Stimulated activated CD8-positive, alpha-beta memory T cell treated with anti-CD3 and anti-CD28 coated beads, Interleukin-2, amount 100 ng/mL, for 48 hours (primary cell): Measurements from ENCODE around the gene RAD17.
"Not testable (repeated sequence)": the region's sequence is repeated elsewhere in the genome, so short reads cannot be mapped to it uniquely, and the experiment has no call there.

ENCODE experiments used
- DNase-seq, 2 donors: peaks; one replicate each; pipeline ENCODE4 v3.0.0-alpha.2; 2020; ENCODE audit warnings: low read depth in 2 of 2

The RAD17 gene, protein sequence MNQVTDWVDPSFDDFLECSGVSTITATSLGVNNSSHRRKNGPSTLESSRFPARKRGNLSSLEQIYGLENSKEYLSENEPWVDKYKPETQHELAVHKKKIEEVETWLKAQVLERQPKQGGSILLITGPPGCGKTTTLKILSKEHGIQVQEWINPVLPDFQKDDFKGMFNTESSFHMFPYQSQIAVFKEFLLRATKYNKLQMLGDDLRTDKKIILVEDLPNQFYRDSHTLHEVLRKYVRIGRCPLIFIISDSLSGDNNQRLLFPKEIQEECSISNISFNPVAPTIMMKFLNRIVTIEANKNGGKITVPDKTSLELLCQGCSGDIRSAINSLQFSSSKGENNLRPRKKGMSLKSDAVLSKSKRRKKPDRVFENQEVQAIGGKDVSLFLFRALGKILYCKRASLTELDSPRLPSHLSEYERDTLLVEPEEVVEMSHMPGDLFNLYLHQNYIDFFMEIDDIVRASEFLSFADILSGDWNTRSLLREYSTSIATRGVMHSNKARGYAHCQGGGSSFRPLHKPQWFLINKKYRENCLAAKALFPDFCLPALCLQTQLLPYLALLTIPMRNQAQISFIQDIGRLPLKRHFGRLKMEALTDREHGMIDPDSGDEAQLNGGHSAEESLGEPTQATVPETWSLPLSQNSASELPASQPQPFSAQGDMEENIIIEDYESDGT

GRCh38 chr5:69369340-69370121 is at the start of gene RAD17, which contains the start of the genes AK6 and TAF9:
TSS of gene RAD17 (plus strand) at chr5:69369818. CDS start at chr5:69372209, 2,391 bp downstream.
TSS of gene AK6 (minus strand) at chr5:69369520. CDS start at chr5:69369490, 30 bp downstream.
TSS of gene TAF9 (minus strand) at chr5:69369520. CDS start at chr5:69365737, 3,783 bp downstream.
- DNase-seq: peak; percentile 85 to 89

- DNase-seq: no peak
Measured at GRCh38 chr5:69326365-69326764, 43.3 kb upstream of the RAD17 start.

GRCh38 chr5:69329905-69330489 is 39.6 kb upstream of the RAD17 start:
- DNase-seq: no peak

DNA sequence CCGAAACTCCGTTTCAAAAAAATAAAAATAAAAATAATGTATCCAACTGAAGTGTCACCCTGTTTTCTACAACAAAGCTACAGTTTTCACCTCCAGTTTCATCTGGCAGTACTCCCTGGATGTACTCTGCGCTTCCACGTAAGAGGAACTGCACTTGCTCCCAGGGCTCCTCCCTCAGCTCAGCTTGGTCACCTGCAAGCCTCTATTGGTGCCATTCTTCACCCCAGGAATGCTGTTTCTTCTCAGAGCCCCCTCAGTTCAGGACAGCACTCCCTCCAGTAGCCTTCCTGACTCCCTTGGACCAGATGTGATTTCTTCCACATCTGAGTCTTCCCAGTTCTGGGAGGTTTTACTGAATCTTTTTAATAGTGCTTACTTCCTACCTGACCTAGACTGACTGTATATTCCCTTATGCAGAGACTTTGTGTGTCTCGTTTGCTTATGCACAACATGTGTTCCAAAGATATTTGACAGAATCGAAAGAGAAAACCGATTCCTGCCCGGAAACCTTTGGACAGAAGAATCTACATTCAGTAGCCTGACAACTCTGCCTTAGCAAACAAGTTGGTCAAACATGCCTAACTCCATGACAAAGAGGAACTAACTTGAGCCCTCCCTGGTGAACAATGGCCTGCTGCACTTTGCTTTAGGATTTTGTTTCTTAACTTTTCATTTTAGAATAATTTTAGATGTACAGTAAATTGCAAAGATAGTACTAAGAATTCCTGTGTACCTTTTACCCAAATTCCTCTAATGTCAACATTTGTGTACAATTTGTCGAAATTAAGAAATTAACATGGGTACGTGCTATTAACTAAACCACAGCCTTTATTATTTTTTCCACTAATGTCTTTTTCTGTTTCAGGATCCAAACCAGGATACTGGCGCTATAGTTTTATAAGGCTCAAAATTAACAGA is 37.8 kb upstream of the RAD17 start:
- no peak for DNase-seq

- not testable (repeated sequence) for DNase-seq
Measured at GRCh38 chr5:69333668-69334315, 35.8 kb upstream of the RAD17 start.

DNA sequence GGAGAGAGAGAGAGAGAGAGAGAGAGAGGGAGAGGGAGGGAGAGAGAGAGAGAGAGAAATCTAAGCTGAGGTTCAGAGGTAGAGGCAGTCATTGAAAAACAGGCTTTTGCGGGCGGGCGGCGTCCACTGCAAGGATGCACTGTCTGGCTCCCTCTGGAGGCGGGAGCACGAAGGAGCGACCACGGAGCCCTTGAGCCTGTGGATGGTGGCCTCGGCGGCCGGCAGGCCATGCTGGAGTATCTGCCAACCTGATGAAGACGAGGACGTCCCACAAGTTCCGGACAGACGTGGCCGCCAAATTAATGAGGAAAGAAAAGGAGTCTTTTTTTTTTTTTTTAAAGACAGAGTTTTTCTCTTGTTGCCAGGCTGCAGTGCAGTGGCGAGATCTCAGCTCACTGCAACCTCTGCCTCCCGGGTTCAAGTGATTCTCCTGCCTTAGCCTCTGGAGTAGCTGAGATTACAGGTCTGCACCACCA is 34.8 kb upstream of the RAD17 start:
- peak; percentile 60 to 69 for DNase-seq

- DNase-seq: no peak
Measured at GRCh38 chr5:69335341-69335935, 34.2 kb upstream of the RAD17 start.

GRCh38 chr5:69341520-69342161 is 28.0 kb upstream of the RAD17 start:
- no peak for DNase-seq

DNA sequence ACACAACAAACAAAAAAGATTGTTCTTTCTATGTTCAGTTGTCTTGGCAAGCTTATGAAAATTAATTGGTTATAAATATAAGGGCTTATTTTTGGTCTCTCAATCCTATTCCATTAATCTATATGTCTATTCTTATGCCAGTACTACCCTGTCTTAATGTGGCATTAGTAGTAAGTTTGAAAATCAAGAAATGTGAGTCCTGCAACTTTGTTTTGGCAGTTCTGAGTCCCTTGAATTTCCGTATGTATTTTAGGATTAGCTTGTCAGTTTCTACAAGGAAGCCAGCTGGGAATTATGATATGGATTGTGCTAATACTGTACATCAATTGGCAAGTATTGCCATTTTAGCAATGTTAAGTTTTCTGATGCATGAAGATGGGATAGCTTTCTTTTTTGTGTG is 26.5 kb upstream of the RAD17 start:
- no peak for DNase-seq

GRCh38 chr5:69350664-69351063 is 19.0 kb upstream of the RAD17 start:
- no peak for DNase-seq

DNA sequence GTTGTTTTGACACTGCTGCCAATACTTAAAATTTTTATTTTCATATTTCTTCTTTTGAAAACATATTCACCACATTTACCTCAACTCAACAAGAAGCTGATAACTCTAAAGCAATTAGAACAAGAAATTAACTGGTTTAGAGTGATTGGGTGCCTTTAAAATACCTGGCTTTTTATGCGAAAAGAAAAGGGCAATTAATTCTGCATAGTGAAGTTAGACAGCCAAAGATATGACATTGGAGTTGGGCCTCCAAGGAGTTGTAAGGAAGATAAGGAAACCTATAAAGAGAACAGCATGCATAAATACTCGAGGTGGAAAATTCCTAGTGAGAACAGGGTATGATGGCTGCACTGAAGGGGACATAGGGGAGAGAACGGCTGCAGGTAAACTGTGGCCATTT is 9.9 kb upstream of the RAD17 start:
- DNase-seq: no peak

GRCh38 chr5:69360442-69360841 is 9.2 kb upstream of the RAD17 start:
- no peak for DNase-seq

GRCh38 chr5:69364414-69364813 is 5.2 kb upstream of the RAD17 start:
- no peak for DNase-seq

- DNase-seq: no peak
Measured at GRCh38 chr5:69364850-69365249, 4.8 kb upstream of the RAD17 start.

DNA sequence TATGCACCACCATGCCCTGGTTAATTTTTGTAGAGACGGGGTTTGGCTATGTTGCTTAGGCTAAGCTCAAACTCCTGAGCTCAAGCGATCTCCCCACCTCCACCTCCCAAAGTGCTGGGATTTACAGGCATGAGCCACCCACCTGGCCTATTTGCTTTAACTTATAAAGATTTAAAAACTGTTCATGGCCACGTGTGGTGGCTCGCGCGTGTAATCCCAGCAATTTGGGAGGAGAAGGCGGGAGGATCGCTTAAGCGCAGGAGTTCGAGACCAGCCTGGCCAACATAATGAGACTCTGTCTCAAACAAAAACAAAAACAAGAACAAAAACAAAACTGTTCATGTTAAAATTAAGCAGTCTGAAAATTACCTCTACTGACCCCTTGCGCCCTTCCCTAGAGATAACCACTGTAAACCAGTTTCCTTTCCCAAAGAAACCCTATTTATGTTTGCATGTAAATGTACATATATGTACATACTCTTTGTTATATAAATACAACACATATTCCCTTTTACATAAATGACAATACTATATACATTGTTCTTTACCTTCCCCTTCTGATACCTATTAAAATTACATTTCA is 1.8 kb upstream of the RAD17 start:
- no peak for DNase-seq

DNA sequence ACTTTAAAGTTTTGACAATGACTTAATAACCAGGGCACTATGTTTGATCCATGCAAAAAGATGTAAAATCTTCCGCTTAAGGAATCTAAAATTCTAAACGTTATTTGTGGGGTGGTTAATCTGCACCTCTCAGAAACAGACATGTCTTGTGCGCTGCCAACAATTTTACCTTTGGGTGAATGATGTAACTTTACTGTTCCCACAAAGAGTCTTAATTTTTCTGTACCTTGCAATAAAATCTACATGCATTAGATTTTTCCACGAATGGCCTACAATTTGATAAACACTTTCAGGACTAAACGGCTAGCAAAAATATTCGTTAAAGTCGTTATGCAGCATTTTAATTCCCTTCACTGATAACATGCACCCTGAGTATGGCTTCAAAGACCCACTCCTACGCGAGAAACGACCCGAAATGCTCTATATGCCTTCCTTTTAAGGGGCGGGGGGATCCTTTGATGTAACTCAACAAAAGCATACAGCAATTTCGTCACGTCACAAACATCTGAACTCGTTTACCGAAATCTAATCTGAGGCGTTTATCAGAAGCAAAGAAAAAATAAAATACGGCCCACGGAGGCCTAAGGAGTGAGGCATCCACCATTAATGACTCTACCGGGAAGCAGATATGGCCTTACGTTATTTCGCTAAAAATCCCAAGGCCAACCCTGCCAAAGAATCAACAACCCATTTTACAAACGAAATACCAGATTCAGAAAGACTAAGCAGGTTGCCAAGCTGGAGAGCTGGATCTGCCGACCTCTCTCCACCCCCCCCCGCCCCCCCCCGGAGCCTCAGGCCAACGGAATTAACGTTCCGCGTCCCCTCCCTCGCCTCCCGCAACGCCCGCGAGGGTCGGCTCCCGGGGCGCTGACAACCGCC is 919 bp upstream of the RAD17 start:
- DNase-seq: no peak

GRCh38 chr5:69370335-69370734 is 717 bp downstream of the RAD17 start:
- DNase-seq: not testable (repeated sequence)

- no peak for DNase-seq
Measured at GRCh38 chr5:69372394-69372793, 2.8 kb downstream of the RAD17 start.
